Left lung (tissue), 10 donors: ENCODE results near the gene WASHC3. TPM values are rescaled to one million over a fixed set of nuclear protein-coding genes. Genes with fewer than 3 reads are reported as not detected.
"Not testable (repeated sequence)": the region's sequence is repeated elsewhere in the genome, so short reads cannot be mapped to it uniquely, and the experiment has no call there.

ENCODE experiments used
- ATAC-seq: fragments of 200-7000 bp; cut with Tn5 transposase; one replicate; pipeline ENCODE4 v1.9.1; 2020; ENCODE audit warnings: moderate library complexity
- DNase-seq, 4 donors: peaks; one replicate each; pipeline ENCODE4 v3.0.0-alpha.2; 2013 to 2020
- H3K27ac ChIP-seq, 2 donors: fragments of 200-600 bp; sonication (generic) in 1 of 2; one replicate each; pipeline versions ENCODE4 v1.5.0 to v1.8.0; 2020 to 2021
- H3K27me3 ChIP-seq, 2 donors: fragments of 200-600 bp; sonication (generic) in 1 of 2; one replicate each; pipeline versions ENCODE4 v1.5.0 to v1.8.0; 2020 to 2021
- H3K36me3 ChIP-seq, 2 donors: fragments of 200-600 bp; sonication (generic) in 1 of 2; one replicate each; pipeline versions ENCODE4 v1.5.0 to v1.8.0; 2020 to 2021
- H3K4me1 ChIP-seq, 2 donors: fragments of 200-600 bp; one replicate each; pipeline ENCODE4 v1.8.0; 2021
- H3K4me3 ChIP-seq, 2 donors: fragments of 200-600 bp; sonication (generic) in 1 of 2; one replicate each; pipeline versions ENCODE4 v1.5.0 to v1.8.0; 2020 to 2021; ENCODE audit warnings: mild to moderate bottlenecking in 1 of 2
- H3K9me3 ChIP-seq, 2 donors: fragments of 200-600 bp; sonication (generic) in 1 of 2; one replicate each; pipeline versions ENCODE4 v1.5.0 to v1.8.0; 2020 to 2021
- CTCF ChIP-seq, 2 donors: fragments of 200-600 bp; sonication (generic) in 1 of 2; IDR thresholded peaks; one replicate each; pipeline versions ENCODE4 v1.5.0 to v1.8.0; 2021; ENCODE audit warnings: antibody characterized with exemption in 2 of 2
- intact Hi-C, 2 donors: fragments of 100-400 bp; cut with DNase I; formaldehyde crosslinking; loops; one replicate each; pipeline versions ENCODE4 v1.11.2 to v1.14.2; 2022
- polyA plus RNA-seq, 6 donors: library from polyadenylated mRNA; unstranded; fragments of 120-200 nt; gene quantifications; one replicate each; pipeline ENCODE4 v1.2.1, GENCODE V29; 2013; ENCODE audit not compliant: insufficient read length in 6 of 6
- total RNA-seq, 2 donors: library from RNA; stranded (reverse); fragmentation: NEBNext Ultra II Directional; extraction: Animal tissue kit (Norgen Biotek cat#: 25700); gene quantifications; one replicate each; pipeline ENCODE4 v1.2.1, GENCODE V29; 2021
- donor health status: DM: no; HTN: yes; CAD: no.
- donor health status: DM: no; HTN: no; CAD: no.

Gene WASHC3
- total and polyA plus RNA-seq, 8 donors: 31.8 to 60.4 (median 49.7) TPM

- ATAC-seq: peak; percentile 74
- intact Hi-C loops: no loop called here
- no peak overlapping the region for H3K27ac ChIP-seq
- H3K27me3 ChIP-seq: no peaks in the 10 kb centered on the region
- peaks cover 0 to 64% of the 10 kb centered on the region in 2 donors for H3K36me3 ChIP-seq
- DNase-seq: no peak
- H3K4me1 ChIP-seq: no peaks in the 10 kb centered on the region
- no peaks in the 10 kb centered on the region for H3K9me3 ChIP-seq
- TF ChIP-seq CTCF (IDR thresholded peaks at IDR 0.05): no peak
- no peak overlapping the region for H3K4me3 ChIP-seq
These were observed 19.1 kb upstream of the WASHC3 start for GRCh38 chr12:102080842-102081241.

- H3K9me3 ChIP-seq, H3K4me3 ChIP-seq, DNase-seq, ATAC-seq, H3K4me1 ChIP-seq, H3K27me3 ChIP-seq, H3K27ac ChIP-seq, intact Hi-C loops: not testable (repeated sequence)
- H3K36me3 ChIP-seq: peaks cover 0 to 27% of the 10 kb centered on the region in 2 donors
These were observed 10.3 kb upstream of the WASHC3 start for GRCh38 chr12:102072092-102072491.

GRCh38 chr12:102069707-102070106 is 7.9 kb upstream of the WASHC3 start:
- ATAC-seq: no peak
- Histone ChIP-seq H3K36me3 (peaks cover 0 to 13% of the 10 kb centered on the region in 2 donors), H3K4me1 (no peaks in the 10 kb centered on the region), H3K27me3 (no peaks in the 10 kb centered on the region), H3K27ac (no peak overlapping the region), H3K9me3 (no peaks in the 10 kb centered on the region), H3K4me3 (no peak overlapping the region)
- no peak for TF ChIP-seq CTCF (IDR thresholded peaks at IDR 0.05)
- DNase-seq: no peak
- intact Hi-C loops: no loop called here

GRCh38 chr12:102067574-102068258 is 5.9 kb upstream of the WASHC3 start:
- ATAC-seq: no peak
- Histone ChIP-seq H3K9me3 (no peaks in the 10 kb centered on the region), H3K4me1 (no peaks in the 10 kb centered on the region), H3K4me3 (no peak overlapping the region), H3K27me3 (no peaks in the 10 kb centered on the region), H3K27ac (no peak overlapping the region), H3K36me3 (no peaks in the 10 kb centered on the region)
- intact Hi-C loops: no loop called here
- no peak for TF ChIP-seq CTCF (IDR thresholded peaks at IDR 0.05)
- no peak for DNase-seq

- Histone ChIP-seq H3K4me3 (no peak overlapping the region), H3K4me1 (peaks cover 6% of the 10 kb centered on the region in 2 donors), H3K27me3 (no peaks in the 10 kb centered on the region), H3K36me3 (no peaks in the 10 kb centered on the region), H3K9me3 (no peaks in the 10 kb centered on the region), H3K27ac (no peak overlapping the region)
- DNase-seq: no peak
- TF ChIP-seq CTCF (IDR thresholded peaks at IDR 0.05): no peak
- ATAC-seq: no peak
- intact Hi-C loops: no loop called here
These were observed 2.7 kb upstream of the WASHC3 start for GRCh38 chr12:102064476-102064875.

GRCh38 chr12:102063069-102063468 is 1.3 kb upstream of the WASHC3 start:
- no peaks in the 10 kb centered on the region for H3K27me3 ChIP-seq
- H3K9me3 ChIP-seq: no peaks in the 10 kb centered on the region
- ATAC-seq: no peak
- TF ChIP-seq CTCF (IDR thresholded peaks at IDR 0.05): no peak
- intact Hi-C loops: no loop called here
- H3K4me3 ChIP-seq: no peak overlapping the region
- peaks cover 6% of the 10 kb centered on the region in 2 donors for H3K4me1 ChIP-seq
- no peak for DNase-seq
- no peak overlapping the region for H3K27ac ChIP-seq
- H3K36me3 ChIP-seq: no peaks in the 10 kb centered on the region
